HepG2 (cell line): Measurements from ENCODE around the gene MORC3. TPM values are rescaled to one million over a fixed set of nuclear protein-coding genes. Genes with fewer than 3 reads are reported as not detected.

Experiments
- CTCF ChIP-seq: sonication (generic); formaldehyde crosslinking; IDR thresholded peaks from 2 replicates; pipeline ENCODE4 v1.5.0; 2020; ENCODE audit warnings: mild to moderate bottlenecking, missing genetic modification reagents, moderate library complexity
- JDP2 ChIP-seq: sonication (generic); formaldehyde crosslinking; IDR thresholded peaks from 2 replicates; pipeline ENCODE4 v1.8.1; 2022; ENCODE audit warnings: missing genetic modification reagents, borderline replicate concordance
- KLF12 ChIP-seq: sonication (generic); formaldehyde crosslinking; IDR thresholded peaks from 2 replicates; pipeline ENCODE4 v1.4.0; 2020; ENCODE audit warnings: missing genetic modification reagents, borderline replicate concordance
- ZBTB21 ChIP-seq: sonication (generic); formaldehyde crosslinking; IDR thresholded peaks from 2 replicates; pipeline ENCODE4 v1.4.0; 2020; ENCODE audit warnings: missing genetic modification reagents
- ZFP62 ChIP-seq: sonication (generic); formaldehyde crosslinking; IDR thresholded peaks from 2 replicates; pipeline ENCODE4 v1.4.0; 2020; ENCODE audit warnings: missing genetic modification reagents
- ZNF713 ChIP-seq: sonication (generic); formaldehyde crosslinking; IDR thresholded peaks from 2 replicates; pipeline ENCODE4 v1.4.0; 2020; ENCODE audit warnings: mild to moderate bottlenecking, missing genetic modification reagents
- polyA plus RNA-seq, 8 experiments: library from polyadenylated mRNA; depleted of rRNA in 3 of 8; stranded (reverse) in 7 of 8; unstranded in 1 of 8; fragments of >200 nt; fragmentation: Illumina TruSeq in 4 of 8; extraction: Trizol in 4 of 8; gene quantifications; 2 replicates each; pipeline versions ENCODE4 v1.2.1 to v1.2.3, GENCODE V29; 2011 to 2016; ENCODE audit warnings: low read depth in 4 of 8, missing spikeins in 1 of 8, mixed read lengths in 1 of 8; ENCODE audit not compliant: insufficient read depth in 1 of 8
- total RNA-seq, 5 experiments: library from RNA; depleted of rRNA; stranded (reverse); fragments of >200 nt; fragmentation: Illumina TruSeq; extraction: Trizol; gene quantifications; 2 replicates each; pipeline ENCODE4 v1.2.3, GENCODE V29; 2016; ENCODE audit warnings: low read depth in 1 of 5
- TF ChIP-seq, protein P1 (sequence below): sonication (generic); formaldehyde crosslinking; conservative IDR thresholded peaks from 2 replicates; pipeline ENCODE4 v1.8.0; 2022; ENCODE audit warnings: mild to moderate bottlenecking, moderate library complexity, missing genetic modification reagents
- TF ChIP-seq, protein P2 (sequence below): sonication (generic); formaldehyde crosslinking; IDR thresholded peaks from 2 replicates; pipeline ENCODE4 v1.5.0; 2020; ENCODE audit warnings: mild to moderate bottlenecking, missing genetic modification reagents, borderline replicate concordance

The MORC3 gene
- total and polyA plus RNA-seq, 2 of the 13 experiments (the other 11 are each of a cell fraction or from before 2014, with no cell fraction given) = 12.9 to 19.5 TPM

DNA sequence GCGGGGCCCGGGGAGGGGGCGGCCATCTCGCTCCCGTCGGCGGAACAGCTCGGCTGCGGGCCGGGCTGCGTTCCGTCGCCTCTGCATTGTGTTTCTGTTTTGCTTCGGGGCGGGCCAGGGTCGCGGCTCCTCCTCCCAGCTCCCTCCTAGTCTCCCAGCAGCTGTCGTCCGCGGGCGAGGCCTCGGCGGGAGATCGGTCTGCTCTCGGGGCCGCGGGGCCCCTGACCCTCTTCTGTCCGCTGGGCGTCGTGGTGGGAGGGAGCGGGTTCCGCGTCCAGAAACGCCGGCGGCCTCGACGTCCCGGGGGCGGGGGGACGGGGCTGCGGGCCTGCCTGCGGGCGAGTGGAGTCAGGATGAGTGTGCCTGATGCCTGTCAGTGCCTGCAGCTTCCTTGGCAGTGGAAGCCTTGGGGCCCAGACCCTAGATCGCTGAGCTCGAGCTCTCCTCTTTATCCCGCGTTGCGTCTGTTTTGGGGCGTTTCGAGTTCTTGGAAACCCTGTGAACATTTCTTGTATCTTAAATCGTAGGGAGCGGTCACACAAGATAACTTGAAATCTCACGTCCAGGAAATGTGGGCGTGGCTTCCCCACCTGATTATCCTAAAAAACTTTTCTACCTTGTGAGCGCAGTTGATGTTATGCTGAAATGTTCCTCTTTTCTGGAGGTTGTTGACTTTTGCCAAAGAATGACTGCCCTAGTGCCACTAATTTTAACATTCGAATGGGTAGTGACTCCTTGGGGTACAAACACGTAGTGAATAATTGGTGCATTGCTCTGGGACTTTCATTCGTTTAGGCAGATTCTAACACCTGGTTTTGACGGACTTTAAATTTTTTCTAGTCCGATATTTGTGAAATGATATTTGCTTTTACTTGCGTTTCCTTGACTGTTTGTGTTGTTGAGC is 676 bp downstream of the MORC3 start (continued):
- TF ChIP-seq, protein P1, sequence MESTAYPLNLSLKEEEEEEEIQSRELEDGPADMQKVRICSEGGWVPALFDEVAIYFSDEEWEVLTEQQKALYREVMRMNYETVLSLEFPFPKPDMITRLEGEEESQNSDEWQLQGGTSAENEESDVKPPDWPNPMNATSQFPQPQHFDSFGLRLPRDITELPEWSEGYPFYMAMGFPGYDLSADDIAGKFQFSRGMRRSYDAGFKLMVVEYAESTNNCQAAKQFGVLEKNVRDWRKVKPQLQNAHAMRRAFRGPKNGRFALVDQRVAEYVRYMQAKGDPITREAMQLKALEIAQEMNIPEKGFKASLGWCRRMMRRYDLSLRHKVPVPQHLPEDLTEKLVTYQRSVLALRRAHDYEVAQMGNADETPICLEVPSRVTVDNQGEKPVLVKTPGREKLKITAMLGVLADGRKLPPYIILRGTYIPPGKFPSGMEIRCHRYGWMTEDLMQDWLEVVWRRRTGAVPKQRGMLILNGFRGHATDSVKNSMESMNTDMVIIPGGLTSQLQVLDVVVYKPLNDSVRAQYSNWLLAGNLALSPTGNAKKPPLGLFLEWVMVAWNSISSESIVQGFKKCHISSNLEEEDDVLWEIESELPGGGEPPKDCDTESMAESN (CRISPR knock-in tag) = no peak
- TF ChIP-seq, protein P2, sequence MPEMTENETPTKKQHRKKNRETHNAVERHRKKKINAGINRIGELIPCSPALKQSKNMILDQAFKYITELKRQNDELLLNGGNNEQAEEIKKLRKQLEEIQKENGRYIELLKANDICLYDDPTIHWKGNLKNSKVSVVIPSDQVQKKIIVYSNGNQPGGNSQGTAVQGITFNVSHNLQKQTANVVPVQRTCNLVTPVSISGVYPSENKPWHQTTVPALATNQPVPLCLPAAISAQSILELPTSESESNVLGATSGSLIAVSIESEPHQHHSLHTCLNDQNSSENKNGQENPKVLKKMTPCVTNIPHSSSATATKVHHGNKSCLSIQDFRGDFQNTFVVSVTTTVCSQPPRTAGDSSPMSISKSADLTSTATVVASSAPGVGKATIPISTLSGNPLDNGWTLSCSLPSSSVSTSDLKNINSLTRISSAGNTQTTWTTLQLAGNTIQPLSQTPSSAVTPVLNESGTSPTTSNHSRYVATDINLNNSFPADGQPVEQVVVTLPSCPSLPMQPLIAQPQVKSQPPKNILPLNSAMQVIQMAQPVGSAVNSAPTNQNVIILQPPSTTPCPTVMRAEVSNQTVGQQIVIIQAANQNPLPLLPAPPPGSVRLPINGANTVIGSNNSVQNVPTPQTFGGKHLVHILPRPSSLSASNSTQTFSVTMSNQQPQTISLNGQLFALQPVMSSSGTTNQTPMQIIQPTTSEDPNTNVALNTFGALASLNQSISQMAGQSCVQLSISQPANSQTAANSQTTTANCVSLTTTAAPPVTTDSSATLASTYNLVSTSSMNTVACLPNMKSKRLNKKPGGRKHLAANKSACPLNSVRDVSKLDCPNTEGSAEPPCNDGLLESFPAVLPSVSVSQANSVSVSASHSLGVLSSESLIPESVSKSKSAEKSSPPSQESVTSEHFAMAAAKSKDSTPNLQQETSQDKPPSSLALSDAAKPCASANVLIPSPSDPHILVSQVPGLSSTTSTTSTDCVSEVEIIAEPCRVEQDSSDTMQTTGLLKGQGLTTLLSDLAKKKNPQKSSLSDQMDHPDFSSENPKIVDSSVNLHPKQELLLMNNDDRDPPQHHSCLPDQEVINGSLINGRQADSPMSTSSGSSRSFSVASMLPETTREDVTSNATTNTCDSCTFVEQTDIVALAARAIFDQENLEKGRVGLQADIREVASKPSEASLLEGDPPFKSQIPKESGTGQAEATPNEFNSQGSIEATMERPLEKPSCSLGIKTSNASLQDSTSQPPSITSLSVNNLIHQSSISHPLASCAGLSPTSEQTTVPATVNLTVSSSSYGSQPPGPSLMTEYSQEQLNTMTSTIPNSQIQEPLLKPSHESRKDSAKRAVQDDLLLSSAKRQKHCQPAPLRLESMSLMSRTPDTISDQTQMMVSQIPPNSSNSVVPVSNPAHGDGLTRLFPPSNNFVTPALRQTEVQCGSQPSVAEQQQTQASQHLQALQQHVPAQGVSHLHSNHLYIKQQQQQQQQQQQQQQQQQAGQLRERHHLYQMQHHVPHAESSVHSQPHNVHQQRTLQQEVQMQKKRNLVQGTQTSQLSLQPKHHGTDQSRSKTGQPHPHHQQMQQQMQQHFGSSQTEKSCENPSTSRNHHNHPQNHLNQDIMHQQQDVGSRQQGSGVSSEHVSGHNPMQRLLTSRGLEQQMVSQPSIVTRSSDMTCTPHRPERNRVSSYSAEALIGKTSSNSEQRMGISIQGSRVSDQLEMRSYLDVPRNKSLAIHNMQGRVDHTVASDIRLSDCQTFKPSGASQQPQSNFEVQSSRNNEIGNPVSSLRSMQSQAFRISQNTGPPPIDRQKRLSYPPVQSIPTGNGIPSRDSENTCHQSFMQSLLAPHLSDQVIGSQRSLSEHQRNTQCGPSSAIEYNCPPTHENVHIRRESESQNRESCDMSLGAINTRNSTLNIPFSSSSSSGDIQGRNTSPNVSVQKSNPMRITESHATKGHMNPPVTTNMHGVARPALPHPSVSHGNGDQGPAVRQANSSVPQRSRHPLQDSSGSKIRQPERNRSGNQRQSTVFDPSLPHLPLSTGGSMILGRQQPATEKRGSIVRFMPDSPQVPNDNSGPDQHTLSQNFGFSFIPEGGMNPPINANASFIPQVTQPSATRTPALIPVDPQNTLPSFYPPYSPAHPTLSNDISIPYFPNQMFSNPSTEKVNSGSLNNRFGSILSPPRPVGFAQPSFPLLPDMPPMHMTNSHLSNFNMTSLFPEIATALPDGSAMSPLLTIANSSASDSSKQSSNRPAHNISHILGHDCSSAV = no peak
- TF ChIP-seq ZBTB21 (CRISPR knock-in tag) (no peak), KLF12 (CRISPR knock-in tag) (peak; percentile 54; the same call in 1 of the 2 replicates), JDP2 (CRISPR knock-in tag) (no peak), CTCF (0 out of 2 replicates have a peak, but pooled peaks have one; percentile 12), ZFP62 (CRISPR knock-in tag) (no peak), ZNF713 (CRISPR knock-in tag) (no peak)
